Activated CD4-positive, CD25-positive, alpha-beta regulatory T cell (primary cell): ENCODE results near the gene SCAMP3.
"Not testable (repeated sequence)": the region's sequence is repeated elsewhere in the genome, so short reads cannot be mapped to it uniquely, and the experiment has no call there.

Source experiments
- DNase-seq, 4 experiments: peaks; one replicate each; lab custom pipeline; 2025; lab: John Stamatoyannopoulos, UW

SCAMP3 gene

DNA sequence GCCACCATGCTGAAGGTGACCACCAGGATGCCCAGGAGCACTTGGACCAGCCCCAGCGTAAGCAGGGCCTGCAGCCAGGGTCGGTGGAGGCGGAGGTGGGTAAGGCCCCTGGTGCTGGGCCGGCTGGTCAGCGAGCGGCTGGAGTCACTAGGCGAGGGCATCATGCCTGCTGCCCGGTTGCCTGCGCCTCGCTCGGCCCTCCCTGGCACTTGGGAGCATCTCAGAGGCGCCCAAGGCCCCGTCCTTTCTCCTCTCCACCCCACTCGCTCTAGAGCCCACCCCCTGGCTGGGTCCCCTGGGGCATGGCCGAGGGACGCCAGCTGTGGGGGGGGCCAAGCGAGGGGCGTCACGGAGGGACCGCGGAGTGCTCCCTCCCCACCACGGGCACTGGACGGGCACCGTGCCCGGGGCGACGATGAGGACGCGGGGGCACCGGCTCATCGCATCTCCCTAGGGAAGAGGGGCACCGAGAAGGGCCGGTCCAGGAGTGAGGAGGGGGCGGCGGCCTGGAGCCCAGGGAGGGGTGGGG, 7.4 kb downstream of the SCAMP3 start:
- no peak for DNase-seq

DNA sequence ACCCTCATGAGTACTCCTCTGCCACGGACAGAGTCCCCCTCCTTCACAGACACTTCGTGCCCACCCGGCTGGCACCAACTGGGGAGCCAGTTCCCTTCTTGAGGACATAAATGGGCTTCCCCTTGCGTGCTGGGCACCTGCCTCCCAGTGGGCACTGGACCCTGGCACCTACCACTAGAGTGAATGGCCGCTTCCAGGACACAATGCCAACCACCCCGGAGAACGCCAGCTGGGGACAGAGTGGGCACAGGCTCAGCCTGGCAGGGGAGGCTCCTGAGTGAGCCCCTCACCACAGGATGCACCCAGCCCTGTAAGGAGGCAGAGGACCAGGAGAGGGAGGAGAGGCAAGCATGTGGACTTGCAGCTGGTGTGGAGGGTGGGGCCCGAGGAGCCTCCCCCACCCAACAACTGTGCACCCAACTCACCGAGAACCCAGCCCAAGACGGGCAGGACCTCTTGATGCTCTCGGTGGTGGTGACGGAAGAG, 7.9 kb downstream of the SCAMP3 start:
- no peak for DNase-seq

DNA sequence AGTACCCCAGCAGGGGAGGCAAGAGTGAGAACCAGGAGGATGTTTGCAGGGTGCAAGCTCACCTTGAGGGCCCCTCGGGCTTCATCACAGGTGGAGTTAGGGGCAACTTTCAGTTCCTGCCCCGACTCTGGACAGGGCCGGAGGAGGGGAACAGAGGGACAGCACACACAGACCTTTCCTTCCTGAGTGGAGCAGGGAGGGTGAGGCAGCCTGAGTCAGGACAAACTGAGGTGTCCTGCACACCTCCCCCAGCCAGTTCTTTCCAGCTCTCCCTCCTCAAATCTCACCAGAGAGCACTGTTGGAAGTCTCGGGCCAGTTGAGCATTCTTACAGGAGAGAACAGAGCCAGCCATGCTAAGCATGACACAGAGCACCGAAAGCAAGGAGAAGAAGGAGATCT, 8.4 kb downstream of the SCAMP3 start:
- DNase-seq: no peak

DNA sequence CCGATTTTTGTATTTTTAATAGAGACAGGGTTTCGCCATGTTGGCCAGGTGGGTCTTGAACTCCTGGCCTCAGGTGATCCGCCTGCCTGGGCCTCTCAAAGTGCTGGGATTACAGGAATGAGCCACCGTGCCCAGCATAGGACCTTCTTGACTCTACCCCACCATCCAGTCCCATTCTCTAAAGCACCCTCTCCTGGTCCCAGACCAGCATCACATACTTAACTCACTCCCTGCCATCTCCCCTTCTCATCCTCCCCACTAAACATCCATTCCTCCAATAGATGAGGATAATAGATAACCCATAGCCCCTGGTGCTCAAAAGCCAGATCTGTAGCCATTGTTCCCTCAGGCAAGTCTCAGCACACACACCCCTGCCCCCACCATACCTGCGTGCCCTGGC, 9.0 kb downstream of the SCAMP3 start:
- no peak for DNase-seq

DNA sequence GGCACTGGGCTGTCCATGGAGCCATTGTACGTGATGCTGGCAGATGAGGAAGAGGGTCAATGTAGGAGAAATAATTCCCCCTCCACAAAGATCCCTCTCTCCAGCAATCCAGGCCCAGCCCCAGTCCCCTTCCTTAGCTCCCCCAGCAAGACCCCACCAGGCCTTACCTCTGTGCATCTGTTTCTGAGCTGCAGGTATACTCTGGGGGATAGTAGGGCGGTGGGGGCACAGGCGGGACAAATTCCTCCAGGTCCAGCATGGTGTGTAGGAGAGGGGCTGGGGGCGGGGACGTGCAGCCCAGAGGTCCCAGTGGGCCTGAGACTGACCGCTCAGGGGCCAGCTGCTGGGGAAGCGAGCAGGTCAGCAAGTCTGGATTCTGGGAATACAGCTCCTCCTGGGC, 10.6 kb downstream of the SCAMP3 start:
- no peak for DNase-seq

DNA sequence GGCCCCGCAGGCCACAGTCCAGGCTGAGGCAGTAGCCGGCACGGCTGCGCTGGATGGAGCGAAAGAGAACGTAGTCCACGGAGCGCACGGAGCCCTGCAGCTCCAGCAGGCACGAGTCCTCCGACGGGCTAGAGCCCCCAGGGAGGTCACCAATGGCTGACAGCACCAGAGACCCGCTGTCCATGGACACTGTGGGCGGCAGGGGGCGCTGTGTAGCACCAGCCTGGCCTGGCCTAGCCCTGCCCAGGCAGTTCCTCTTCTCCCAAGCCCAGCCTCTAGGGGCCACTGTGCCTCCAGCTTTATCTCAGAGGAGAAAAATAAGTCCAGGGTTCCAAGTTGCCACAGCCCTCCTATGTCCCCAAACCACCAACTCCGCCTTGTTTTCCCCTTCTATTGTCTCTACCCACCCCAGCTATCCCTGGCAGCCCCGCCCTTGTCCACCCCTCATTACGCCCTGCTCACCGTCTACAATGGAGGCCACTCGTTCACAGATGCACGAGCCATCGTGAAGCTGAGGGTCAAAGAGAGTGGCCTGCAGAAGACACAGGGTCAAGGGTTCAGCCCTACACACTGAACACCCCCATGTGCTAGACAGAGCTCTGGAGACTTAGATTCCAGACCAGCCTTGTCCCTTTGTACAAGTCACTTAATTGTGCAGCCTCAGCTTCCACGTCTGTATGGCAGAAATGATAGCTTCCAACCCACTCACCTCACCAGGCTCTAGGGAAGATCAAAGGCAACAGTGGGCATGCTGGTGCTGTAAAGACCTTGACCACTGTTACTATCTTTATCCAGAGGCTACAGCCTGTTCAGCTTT, 11.3 kb downstream of the SCAMP3 start:
- DNase-seq: peak; percentile 93 to 99 (median 98)

DNA sequence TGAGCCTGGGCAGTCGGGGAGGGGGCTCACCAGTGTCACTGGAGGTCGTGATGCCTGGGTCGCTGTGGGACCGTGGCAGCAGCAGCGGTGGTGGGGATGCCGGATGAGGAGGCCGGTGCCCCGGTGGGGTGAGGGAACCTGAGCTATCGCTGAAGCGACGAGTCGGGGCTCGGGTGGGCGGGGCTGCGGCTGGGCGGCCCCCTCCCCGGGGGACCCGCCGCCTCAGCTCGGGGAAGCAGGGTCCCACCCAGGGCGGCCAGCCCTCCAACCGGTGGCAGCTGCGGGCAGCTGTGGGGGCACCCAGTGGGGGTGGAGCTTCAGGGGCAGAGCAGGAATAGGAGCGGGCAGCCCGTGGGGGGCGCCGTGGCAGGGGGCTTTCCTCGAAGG, 11.9 kb downstream of the SCAMP3 start:
- DNase-seq: no peak

DNA sequence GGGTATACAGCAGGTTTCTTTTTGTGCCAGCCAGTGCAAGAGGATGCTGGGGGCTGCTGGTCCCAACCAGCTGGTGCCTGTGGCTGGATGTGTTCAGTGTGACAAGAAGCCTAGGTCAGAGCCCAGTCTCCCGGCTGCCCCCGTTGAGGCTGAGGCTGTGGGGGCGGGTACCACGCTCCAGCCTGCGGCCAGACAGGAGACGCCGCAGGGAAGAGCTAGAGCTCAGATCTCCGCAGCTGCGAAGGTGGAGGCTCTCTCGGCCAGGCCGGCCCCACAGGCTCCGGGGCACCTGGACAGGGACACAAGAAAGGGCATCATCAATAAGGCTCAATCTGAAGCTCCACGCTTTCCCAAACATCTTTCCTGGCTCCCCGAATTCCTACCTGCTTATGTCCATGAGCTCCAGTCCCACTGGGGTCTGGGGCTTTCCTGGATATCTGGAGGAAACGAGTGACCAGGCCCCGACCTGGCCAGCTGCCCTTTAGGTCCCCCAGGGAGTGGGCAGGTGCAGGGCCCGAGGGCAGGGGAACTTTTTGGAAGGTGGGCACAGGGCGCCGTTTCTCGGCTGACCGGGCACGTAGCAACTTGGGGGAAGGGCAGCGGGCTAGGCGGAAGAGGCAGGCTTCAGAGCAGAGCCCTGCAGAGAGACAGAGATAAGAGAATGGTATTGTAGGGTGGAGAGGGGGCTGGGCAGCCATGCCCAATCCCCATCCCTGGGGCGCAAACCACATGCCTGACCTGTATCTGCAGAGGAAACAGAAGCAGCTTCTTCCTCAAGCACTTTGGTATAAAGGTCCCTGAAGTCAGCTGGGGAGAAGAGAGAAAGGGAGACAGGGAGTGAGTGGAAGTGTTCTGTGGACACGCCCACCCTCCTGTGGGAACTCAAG, 14.2 kb downstream of the SCAMP3 start:
- no peak for DNase-seq

DNA sequence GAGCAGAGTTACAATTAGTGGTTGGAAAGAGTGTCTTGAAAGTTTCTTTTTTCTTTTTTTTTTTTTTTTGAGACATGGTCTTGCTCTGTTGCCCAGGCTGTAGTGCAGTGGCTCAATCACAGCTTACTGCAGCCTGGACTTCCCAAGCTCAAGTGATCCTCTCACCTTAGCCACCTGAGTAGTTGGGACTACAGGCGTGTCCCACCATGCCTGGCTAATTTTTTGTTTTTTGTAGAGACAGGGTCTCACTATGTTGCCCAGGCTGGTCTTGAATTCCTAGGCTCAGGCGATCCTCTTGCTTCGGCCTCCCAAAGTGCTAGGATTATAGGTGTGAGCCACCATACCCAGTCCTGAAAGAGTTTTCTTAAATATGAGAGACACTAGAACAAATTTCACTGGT, 15.4 kb downstream of the SCAMP3 start:
- not testable (repeated sequence) for DNase-seq

DNA sequence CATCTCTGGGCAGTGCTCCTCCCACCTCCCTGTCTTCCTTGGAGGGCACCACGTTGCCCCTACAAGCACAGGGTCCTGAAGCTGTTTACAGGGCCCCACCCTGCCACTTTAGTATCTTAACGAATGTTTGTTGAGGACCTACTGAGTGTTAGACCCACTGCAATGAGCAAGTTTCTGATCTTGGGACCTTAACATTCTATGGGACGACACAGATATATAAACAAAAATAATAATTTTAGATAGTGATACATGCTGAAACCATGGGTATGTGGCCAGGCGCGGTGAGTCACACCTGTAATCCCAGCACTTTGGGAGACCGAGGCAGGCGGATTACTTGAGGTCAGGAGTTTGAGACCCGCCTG, 17.0 kb downstream of the SCAMP3 start:
- DNase-seq: no peak

DNA sequence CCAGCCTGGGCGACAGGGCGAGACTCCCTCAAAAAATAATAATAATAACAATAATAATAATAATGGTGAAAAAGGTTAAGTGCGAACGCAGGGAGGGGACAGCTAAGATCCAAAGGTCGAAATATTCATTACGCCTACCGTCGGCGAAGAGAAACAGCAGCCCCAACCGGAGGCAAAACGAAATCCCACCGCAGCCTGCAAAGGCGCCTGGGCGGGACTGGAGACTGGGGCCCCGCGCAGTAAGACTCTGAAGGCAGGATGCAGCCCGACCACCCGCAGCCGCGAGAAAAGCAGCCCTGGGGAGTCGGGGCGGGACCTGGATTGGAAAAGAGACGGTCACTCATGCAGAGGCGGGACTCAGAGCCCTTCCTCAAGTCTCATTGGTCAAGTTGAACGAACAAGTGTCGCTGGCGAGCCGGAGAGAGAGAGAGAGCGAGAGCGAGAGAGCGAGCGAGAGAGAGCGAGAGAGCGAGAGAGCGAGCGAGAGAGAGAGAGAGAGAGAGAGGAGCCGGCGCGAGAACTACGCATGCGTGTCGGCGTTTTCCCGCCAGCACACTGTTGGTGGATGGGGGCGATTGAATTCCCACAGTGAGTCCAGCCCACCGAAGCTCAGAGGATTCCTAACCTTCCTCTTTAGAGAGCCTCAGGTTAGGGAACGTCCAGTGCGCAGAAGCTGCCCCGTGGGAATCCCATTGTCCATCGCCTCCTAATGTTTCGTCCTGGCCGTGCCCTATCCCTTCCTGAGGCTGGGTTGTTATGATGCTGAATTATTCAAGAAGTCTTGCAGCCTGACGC, 17.6 kb downstream of the SCAMP3 start:
- DNase-seq: peak; percentile 76 to 86 (median 80)

DNA sequence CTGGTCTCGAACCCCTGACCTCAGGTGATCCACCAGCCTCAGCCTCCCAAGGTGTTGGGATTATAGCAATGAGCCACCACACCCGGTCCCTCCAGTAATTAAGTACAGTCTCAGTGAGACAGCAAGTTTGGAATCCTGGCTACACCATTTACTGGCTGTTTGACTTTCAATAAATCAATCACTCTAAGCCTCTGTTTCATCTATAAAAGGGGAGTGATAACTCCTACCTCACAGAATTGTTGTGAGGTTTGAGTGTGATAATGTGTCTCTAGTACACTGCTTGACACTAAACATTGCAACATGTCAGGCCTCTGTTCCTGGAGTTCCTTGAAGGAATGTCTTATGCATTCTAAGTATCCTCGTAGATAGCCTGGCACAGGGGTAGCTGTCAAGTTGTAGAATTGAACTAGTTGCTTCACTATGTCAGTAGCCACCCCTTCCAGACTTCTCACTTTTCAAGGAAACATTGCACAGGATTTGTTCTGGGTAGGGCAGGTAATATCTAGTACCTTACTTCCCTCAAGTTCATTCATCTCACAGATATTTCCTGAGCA, 19.3 kb downstream of the SCAMP3 start:
- no peak for DNase-seq

DNA sequence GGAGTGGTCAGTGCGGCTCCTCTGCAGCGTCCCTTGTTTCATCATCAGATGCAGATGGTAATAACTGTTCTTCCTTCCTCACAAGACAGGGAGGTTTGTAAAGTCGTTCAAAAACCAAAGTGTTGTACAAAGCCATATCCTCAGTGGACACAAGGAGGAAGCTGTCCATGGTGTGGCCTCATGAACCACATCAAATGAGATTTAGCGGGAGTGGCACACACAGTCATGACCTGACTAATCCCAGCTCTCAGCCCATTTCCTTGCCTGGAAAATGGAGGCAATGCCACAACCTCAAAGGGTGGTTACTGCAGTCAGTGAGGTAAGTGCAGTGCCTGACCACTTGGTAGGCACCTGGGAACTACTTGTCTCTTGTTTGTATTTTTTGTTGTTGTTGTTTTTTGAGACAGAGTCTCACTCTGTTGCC, 20.3 kb downstream of the SCAMP3 start:
- DNase-seq: no peak

DNA sequence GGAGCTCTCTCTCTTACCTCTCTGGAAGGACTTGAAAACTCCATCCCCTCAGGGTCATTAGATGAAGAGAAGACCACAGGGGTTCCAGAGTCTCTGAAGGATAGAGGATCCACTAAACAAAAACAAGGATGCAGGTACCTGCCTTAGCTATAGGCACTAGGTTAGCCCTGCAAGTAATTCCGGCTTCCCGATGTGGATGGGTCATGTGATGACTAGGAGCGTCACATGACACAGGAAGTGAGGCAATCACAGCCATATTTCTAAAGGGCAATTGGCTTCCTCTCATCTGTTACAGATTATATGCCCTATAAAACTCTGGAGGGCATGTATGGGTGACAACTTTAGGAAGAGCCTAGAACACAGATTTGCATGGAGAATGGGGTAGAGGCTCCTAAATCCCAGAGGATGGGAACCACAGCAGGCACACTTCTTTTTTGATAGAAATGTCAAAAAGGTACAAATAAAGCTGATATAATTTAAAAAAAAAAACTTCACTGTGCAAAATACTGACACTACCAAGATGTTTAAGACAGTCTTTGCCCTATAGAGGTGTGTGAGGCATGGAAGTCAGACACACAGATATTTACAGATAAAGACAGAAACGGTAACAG, 21.0 kb downstream of the SCAMP3 start:
- DNase-seq: peak; percentile 19 to 32 (median 21)

DNA sequence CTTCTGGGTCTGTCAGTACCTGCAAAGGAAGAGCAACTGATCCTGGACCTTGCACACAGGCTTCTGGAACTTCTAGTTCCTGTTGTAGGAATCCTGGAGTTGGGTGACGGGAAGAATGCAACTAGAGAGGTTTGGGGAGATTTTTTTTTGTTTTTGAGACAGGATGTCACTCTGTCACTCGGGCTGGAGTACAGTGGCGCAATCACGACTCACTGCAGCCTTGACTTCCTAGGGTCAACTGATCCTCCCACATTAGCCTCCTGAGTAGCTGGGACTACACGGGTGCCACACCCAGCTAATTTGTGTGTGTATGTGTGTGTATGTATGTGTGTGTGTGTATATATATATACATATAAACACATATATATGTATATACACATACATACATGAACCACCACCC, 25.7 kb downstream of the SCAMP3 start:
- DNase-seq: no peak

DNA sequence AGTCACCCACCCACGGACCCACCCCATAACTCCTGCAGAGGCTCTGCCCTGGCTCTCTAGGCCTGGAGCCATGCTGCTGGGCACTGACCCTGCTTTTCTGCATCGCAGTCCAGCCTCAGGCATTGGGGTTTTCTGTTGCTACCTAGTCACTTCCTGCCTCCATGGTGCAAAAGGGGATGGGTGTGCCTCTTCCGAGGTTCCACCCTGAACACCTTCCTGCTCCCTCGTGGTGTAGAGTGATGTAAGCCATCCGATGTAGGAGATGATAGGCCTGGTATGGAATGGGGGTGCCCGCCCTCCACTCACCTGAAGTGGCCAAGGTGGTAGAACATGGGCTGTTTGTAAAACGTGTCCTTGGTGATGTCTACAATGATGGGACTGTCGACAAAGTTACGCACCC, 26.8 kb downstream of the SCAMP3 start:
- DNase-seq: not testable (repeated sequence)

DNA sequence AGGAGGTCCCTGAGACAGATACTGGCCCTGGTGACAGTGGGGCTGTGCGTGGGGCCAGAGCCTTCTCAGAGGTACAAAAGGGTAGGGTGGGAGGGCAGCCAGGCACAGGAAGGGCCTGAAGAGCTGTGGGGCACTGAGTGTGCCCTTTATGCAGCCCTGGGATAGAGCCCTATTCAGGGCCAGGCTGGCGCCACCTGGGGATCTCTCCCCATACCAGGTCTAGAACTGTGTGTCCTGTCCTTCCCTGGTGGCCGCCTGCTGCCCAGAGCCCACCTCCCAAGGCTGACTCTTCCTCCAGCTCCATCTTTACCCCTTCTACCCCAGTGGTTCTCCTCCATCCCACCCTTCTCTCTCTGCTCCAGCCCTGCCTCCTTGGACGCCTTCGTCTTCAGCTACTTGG, 28.7 kb downstream of the SCAMP3 start:
- DNase-seq: not testable (repeated sequence)

DNA sequence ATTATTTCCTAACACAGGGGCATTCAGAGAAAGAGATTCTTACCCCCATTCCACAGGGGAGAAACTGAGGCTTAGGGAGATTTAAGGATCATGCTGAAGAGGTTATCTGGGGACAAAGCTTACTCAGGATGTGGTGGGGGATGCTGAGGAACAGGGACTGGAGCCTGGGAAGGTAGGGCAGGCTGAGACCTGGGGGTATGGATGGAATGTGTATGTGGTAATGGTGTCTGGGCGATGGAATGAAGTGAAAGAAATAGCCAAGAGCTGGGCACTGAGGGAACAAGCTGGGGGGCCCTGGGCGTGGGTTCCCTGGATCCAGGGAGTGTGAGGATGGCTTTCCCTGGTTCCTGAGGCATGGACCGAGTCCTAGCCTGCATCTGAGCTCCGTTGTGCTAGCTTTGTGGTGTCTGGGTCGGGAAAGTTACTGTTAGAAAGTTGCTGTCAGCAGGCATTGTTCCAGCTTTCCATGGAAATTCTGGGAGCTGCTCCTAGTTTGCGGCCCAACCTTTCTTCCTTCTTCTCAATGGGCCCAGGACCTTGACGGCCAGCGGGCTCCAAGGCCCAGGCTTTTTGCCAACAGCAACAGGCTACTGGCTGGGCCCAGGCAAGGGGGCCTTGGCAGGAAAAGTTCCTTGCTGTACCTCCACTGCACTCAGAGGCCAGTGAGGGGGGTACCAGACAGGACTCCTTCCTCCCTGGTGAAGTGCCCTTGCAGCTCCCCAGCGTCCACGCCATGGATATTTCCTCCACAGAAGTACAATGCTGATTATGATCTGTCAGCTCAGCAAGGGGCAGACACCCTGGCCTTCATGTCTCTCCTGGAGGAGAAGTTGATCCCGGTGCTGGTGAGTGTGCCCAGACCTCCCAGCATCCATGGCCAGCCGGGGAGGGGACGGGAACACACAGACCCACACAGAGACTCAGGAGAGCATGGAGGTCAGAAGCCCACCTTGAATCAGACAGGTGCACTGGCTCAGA, 29.9 kb downstream of the SCAMP3 start:
- DNase-seq: not testable (repeated sequence)

DNA sequence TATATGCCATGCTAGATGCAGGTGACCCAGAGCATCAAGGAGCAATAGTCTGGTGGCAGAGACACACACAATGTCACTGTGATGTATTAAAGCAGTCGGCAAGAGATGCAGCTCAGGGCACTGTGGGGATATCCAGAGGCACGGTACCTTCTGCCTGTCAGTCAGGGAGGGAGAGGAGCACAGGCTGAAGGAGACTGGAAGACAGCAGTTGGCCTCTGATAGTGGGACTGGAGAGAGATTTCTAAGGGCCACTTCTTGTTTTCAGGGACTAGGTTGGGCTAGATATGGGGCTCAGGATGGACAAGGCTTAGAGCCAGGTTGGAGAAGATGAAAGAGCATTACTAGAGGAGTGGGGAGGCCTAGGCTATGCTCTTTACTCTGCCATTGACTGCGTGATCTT, 30.9 kb downstream of the SCAMP3 start:
- DNase-seq: not testable (repeated sequence)

DNA sequence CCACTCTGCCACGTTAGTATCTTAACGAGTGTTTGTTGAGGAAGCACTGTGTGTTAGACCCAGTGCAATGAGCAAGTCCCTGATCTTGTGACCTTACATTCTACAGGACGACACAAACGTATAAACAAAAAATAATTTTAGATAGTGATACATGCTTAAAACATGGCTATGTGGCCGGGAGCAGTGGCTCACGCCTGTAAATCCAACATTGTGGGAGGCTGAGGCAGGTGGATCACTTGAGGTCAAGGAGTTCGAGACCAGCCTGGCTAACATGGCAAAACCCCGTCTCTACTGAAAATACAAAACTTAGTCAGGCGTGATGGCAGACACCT, 34.1 kb downstream of the SCAMP3 start:
- DNase-seq: no peak
